Chondrocyte (in vitro differentiated cells): ENCODE data around the gene RASSF7. TPM values are rescaled to one million over a fixed set of nuclear protein-coding genes. Genes with fewer than 3 reads are reported as not detected.

Experiments used
- DNase-seq: peaks from one replicate; pipeline ENCODE4 v3.0.0; 2021; ENCODE audit warnings: mixed read lengths, low spot score
- H3K27ac Mint-ChIP-seq: one replicate; pipeline ENCODE4 v1.8.0; 2021; ENCODE audit warnings: mild to moderate bottlenecking, moderate library complexity, mixed read lengths; ENCODE audit not compliant: unreplicated experiment
- H3K27me3 Mint-ChIP-seq: 2 replicates; pipeline ENCODE4 v1.8.0; 2021; ENCODE audit warnings: low read depth, mixed read lengths
- H3K36me3 Mint-ChIP-seq: 2 replicates; pipeline ENCODE4 v1.8.0; 2021; ENCODE audit warnings: low read depth, mixed read lengths
- H3K4me1 Mint-ChIP-seq: 2 replicates; pipeline ENCODE4 v1.8.0; 2021; ENCODE audit warnings: low read depth, mild to moderate bottlenecking, mixed read lengths
- H3K4me3 Mint-ChIP-seq: one replicate; pipeline ENCODE4 v1.8.0; 2021; ENCODE audit warnings: mild to moderate bottlenecking, moderate library complexity, mixed read lengths; ENCODE audit not compliant: unreplicated experiment
- H3K9me3 Mint-ChIP-seq: 2 replicates; pipeline ENCODE4 v1.8.0; 2021; ENCODE audit warnings: low read depth, mixed read lengths
- total RNA-seq: library from RNA; stranded (reverse); gene quantifications from 3 replicates; pipeline ENCODE4 v1.2.1, GENCODE V29; 2021
- TF ChIP-seq, protein P1 (sequence below): fragments of 200-600 bp; sonication (generic); IDR thresholded peaks from 2 replicates; pipeline ENCODE4 v1.5.0; 2021; ENCODE audit warnings: antibody characterized with exemption, mild to moderate bottlenecking, moderate library complexity

RASSF7 gene
- total RNA-seq, 1 donor from 2014 or later: 28.7 TPM

DNA sequence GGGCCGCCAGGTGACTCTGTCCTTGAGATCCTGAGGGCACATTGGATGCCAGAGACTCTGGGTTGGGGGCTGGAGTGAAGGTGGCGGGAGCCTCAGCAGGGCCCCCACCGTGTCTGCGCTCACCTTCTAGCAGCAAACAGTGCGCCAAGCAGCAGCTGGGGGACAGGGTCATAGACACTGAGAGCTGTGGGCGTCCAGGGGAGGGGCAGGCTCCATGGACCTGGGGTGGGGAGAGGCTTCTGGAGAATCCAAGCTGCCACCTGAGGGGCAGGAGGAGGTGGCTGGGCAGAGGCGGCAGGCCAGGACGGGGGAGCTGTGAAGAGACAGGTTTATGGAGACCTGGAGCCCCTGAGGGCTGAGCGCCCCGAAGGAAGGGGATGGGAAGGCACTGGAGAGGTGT lies 23.5 kb downstream of the RASSF7 start:
- no peak for DNase-seq
- TF ChIP-seq, protein P1, sequence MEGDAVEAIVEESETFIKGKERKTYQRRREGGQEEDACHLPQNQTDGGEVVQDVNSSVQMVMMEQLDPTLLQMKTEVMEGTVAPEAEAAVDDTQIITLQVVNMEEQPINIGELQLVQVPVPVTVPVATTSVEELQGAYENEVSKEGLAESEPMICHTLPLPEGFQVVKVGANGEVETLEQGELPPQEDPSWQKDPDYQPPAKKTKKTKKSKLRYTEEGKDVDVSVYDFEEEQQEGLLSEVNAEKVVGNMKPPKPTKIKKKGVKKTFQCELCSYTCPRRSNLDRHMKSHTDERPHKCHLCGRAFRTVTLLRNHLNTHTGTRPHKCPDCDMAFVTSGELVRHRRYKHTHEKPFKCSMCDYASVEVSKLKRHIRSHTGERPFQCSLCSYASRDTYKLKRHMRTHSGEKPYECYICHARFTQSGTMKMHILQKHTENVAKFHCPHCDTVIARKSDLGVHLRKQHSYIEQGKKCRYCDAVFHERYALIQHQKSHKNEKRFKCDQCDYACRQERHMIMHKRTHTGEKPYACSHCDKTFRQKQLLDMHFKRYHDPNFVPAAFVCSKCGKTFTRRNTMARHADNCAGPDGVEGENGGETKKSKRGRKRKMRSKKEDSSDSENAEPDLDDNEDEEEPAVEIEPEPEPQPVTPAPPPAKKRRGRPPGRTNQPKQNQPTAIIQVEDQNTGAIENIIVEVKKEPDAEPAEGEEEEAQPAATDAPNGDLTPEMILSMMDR: no peak
- Mint-ChIP-seq H3K27me3 (no peaks in the 10 kb centered on the region), H3K4me3 (no peak overlapping the region), H3K4me1 (peaks cover 34% of the 10 kb centered on the region), H3K9me3 (no peaks in the 10 kb centered on the region), H3K27ac (no peak overlapping the region), H3K36me3 (peaks cover 14% of the 10 kb centered on the region)

DNA sequence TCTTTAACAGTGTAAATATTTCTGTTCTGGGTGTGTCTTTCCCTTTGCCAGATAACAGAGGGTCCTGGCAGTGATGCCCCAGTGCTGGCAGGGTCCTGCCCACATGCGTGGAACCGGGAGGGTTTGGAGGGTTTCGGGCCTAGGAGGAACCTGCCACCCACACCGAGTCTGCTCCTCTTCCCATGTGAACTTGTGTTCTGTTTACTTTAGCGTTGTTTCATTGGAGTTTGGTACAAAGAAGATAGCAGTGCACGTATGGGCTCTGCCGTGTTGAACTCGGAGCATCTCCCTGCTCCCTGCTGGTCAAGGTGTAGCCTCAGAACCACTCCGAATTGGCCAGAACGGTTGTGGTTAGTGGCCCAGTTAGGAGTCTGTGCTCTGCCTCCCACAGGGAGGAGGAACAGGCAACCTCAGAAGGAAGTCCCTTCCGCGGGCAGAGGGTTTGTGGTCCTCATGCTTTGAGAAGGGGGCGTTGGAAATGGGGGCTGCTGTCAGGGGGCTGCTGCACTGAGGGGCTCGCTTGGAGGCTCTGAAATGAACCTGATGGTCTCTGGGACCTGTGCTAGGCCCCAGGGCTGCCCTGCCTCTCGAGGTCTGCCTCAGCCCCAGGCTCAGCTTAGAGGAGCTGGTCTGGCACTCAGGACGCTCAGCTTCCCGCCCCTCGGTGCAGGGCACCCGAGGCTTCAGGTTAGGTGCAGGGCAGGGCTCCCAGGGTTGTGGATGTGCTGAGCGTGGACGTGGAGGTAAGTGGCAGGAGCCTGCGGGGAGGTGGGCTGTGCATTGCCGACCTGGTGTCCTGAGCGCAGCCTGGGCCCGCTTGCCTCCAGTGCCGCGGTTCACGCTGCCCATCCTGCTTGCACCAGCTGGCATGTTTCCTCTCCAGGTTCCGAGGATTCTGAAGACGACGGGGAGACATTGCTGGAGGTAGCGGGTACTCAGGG lies 25.9 kb downstream of the RASSF7 start:
- Mint-ChIP-seq H3K4me1 (peaks cover 21% of the 10 kb centered on the region), H3K9me3 (no peaks in the 10 kb centered on the region), H3K27me3 (no peaks in the 10 kb centered on the region), H3K27ac (peak overlapping the region; percentile 96), H3K4me3 (no peak overlapping the region), H3K36me3 (peaks cover 22% of the 10 kb centered on the region)
- no peak for DNase-seq
- TF ChIP-seq, protein P1: no peak

- H3K4me1 Mint-ChIP-seq: peaks cover 21% of the 10 kb centered on the region
- TF ChIP-seq, protein P1: no peak
- H3K27me3 Mint-ChIP-seq: no peaks in the 10 kb centered on the region
- H3K36me3 Mint-ChIP-seq: peaks cover 26% of the 10 kb centered on the region
- peak overlapping the region; percentile 96 for H3K27ac Mint-ChIP-seq
- no peak overlapping the region for H3K4me3 Mint-ChIP-seq
- DNase-seq: no peak
- H3K9me3 Mint-ChIP-seq: no peaks in the 10 kb centered on the region
Measured at GRCh38 chr11:587546-587945, 26.8 kb downstream of the RASSF7 start.

DNA sequence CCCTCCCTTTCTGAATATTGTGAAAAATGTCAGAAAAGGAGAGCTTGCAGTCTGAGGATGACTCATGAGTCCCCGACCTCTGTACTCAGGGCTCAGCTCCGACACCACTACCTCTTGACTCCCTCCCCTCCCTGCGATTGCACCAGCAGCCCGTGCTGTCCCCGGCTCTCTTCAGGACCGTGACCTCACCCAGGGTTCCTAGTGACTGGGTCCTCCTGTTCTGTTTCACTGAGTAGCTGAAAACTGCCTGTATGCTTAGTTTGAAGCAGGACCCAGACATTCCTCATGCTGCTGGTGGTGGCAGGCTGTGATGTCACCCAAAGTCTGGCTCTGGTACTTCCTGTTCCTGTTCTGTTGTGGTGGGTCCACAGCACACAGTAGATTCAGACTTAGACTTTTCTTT lies 27.2 kb downstream of the RASSF7 start:
- DNase-seq: no peak
- Mint-ChIP-seq H3K9me3 (no peaks in the 10 kb centered on the region), H3K4me3 (peak overlapping the region; percentile 42), H3K36me3 (peaks cover 26% of the 10 kb centered on the region), H3K27ac (peak overlapping the region; percentile 96), H3K27me3 (no peaks in the 10 kb centered on the region), H3K4me1 (peaks cover 21% of the 10 kb centered on the region)
- TF ChIP-seq, protein P1: no peak

DNA sequence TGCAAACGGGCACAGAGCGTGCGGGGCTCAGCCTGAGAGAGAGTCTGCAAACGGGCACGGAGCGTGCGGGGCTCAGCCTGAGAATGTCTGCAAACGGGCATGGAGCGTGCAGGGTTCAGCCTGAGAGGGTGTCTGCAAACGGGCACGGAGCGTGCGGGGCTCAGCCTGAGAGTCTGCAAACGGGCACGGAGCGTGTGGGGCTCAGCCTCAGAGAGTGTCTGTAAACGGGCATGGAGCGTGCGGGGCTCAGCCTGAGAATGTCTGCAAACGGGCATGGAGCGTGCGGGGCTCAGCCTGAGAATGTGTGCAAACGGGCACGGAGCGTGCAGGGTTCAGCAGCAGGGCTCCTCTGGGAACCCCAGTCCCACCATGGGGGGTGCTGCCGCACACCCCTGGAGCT lies 29.0 kb downstream of the RASSF7 start:
- no peak for DNase-seq
- peaks cover 34% of the 10 kb centered on the region for H3K36me3 Mint-ChIP-seq
- TF ChIP-seq, protein P1: no peak
- no peak overlapping the region for H3K4me3 Mint-ChIP-seq
- no peaks in the 10 kb centered on the region for H3K27me3 Mint-ChIP-seq
- H3K4me1 Mint-ChIP-seq: peaks cover 21% of the 10 kb centered on the region
- H3K27ac Mint-ChIP-seq: no peak overlapping the region
- H3K9me3 Mint-ChIP-seq: no peaks in the 10 kb centered on the region
